GM12875 (cell line): Measurements from ENCODE around the gene TSC22D2.

Experiments used
- H3K4me3 ChIP-seq: one replicate; pipeline ENCODE4 v1.5.1; 2011; ENCODE audit warnings: low read depth, low read length, control low read depth
- TF ChIP-seq, protein P1 (sequence below): IDR thresholded peaks from 2 replicates; pipeline ENCODE4 v1.5.1; 2011; ENCODE audit warnings: low read depth, mild to moderate bottlenecking, control low read depth, inconsistent platforms, low read length, moderate library complexity, borderline replicate concordance; ENCODE audit not compliant: insufficient read depth

Gene TSC22D2

DNA sequence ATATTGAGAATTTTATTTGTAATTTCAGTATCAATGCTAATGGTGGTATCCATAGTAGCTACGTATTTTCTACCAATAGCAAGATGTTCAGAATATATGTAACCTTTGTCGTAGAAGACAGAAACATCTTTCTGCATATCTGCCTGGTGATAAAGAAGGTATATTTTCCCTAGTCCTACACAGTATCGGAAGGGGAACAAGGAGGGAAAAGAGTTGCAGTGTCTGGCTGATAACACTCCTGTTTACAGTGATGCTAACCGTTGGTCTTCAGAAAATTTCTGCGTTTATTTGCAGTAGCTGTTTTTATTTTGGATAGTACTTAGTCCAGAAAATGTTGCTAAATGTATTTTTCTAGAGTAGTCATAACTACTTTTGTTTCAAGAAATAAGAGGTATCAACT is 25.2 kb downstream of the TSC22D2 start:
- no peak overlapping the region for H3K4me3 ChIP-seq
- TF ChIP-seq, protein P1, sequence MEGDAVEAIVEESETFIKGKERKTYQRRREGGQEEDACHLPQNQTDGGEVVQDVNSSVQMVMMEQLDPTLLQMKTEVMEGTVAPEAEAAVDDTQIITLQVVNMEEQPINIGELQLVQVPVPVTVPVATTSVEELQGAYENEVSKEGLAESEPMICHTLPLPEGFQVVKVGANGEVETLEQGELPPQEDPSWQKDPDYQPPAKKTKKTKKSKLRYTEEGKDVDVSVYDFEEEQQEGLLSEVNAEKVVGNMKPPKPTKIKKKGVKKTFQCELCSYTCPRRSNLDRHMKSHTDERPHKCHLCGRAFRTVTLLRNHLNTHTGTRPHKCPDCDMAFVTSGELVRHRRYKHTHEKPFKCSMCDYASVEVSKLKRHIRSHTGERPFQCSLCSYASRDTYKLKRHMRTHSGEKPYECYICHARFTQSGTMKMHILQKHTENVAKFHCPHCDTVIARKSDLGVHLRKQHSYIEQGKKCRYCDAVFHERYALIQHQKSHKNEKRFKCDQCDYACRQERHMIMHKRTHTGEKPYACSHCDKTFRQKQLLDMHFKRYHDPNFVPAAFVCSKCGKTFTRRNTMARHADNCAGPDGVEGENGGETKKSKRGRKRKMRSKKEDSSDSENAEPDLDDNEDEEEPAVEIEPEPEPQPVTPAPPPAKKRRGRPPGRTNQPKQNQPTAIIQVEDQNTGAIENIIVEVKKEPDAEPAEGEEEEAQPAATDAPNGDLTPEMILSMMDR: no peak

GRCh38 chr3:150434234-150434633 is 26.1 kb downstream of the TSC22D2 start:
- TF ChIP-seq, protein P1: no peak

GRCh38 chr3:150436161-150436560 is 28.1 kb downstream of the TSC22D2 start:
- TF ChIP-seq, protein P1: no peak

More at GRCh38 chr3:150434234-150434633, 26.1 kb downstream of the TSC22D2 start:
- H3K4me3 ChIP-seq: no peak overlapping the region

DNA sequence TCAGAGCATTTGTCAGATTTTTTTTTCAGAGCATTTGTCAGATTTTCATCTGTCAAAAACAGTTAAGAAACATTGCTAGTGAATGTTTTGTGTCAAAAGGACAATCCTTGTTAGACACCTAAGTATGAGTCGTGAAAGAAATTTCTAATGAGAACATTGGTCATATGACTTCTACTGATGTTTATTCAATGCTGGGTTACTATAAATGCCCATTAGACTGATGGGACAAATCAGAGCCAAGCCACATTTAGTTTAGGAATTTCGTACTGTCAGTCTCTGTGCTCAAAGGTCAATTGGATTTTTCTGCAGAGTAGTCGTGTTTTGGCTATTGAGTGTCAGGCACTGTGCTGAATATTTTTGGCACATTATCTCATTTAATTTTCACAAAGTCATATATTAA is 31.6 kb downstream of the TSC22D2 start:
- TF ChIP-seq, protein P1: no peak
- no peak overlapping the region for H3K4me3 ChIP-seq

More at GRCh38 chr3:150436161-150436560, 28.1 kb downstream of the TSC22D2 start:
- H3K4me3 ChIP-seq: no peak overlapping the region

- TF ChIP-seq, protein P1: no peak
- H3K4me3 ChIP-seq: no peak overlapping the region
Measured at GRCh38 chr3:150443331-150443741, 35.2 kb downstream of the TSC22D2 start.

DNA sequence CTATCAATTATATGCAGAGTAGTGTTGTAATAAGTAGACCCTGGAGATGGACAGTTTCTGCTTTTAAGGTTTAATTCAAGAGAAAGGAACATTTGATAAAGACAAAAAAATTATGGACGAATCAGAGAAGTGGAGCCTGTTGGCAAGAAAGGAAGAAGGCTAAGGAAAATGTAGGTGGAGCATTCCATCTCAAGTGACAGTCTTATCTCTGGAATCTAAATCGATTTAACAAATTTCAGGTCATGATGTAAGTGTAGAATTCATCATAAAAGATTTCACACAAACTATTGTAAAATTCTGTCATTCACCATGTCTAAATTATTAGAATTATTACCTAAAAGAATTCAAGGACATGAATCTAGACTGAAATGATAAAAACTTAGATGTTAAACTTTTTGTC is 36.3 kb downstream of the TSC22D2 start:
- no peak overlapping the region for H3K4me3 ChIP-seq
- TF ChIP-seq, protein P1: no peak

DNA sequence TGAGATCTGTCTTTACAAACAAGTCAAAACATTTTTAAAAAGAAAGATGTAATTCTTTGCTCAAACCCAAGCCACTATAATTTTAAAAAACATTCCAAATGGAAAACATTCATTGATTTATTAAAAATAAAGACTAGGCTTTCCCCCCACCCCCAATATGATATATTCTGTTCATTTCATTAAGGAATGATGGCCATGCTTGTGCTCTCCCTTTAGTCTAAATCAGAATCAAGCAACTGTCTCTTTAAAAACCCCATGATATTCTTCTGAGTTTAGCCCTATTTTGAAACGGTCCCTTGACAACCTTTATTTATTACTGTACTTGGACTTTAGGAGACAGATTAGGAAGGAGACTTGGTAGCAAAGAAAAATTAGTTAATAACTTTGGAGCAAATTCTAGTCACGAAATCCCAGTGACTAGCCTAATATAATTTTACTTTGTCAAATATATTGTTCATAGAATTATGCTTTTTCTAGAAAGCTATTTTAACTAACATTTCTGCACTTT is 38.4 kb downstream of the TSC22D2 start:
- TF ChIP-seq, protein P1: no peak
- H3K4me3 ChIP-seq: no peak overlapping the region
